ENCODE measurements around the gene NSG1. TPM values are rescaled to one million over a fixed set of nuclear protein-coding genes. Genes with fewer than 3 reads are reported as not detected.

Gene NSG1
- total RNA-seq, 2 experiments from 2014 or later: 5.6 to 6.6 TPM

DNA sequence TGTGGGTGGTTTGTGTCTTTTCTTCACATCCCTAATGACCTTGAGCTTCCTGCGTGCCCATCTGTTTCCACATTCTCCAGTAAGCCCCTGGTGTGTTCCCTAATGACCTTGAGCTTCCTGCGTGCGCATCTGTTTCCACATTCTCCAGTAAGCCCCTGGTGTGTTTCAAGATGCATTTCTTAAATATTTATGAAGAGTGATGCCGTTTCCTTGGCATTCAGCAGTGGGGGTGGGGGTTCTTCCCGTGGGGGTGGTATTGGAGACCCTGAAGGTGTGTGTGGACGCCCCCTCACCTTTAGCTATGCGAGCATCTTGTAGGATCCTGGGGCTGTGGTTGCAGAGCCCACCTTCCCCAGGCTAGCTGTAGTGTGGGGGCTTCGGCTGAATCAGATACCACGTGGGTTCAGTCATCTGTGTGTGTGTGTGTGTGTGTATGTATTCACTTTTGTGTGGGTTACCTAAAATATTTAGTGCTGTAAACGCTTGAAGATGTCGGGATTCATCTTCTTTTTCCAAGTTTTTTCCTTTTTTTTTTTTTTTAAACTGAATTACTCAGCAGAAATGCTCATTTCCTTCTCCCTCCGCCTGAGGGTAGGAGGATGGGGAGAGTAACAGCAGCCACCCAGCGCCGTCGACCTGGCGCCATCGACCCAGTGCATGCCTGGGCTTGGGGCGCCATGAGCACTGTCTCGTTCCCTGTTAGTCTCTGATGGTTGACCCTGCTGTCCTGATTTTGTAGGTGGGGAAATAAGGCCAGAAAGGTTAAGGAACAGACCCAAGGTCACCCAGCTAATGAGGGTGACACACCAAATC lies 9.9 kb downstream of the NSG1 start:
- Mint-ChIP-seq H3K27me3 (no peaks in the 10 kb centered on the region), H3K9me3 (no peaks in the 10 kb centered on the region), H3K4me1 (ENCODE audit: low read depth) (peaks cover 6% of the 10 kb centered on the region), H3K4me3 (no peak overlapping the region), H3K36me3 (ENCODE audit: low read depth) (peaks cover 9% of the 10 kb centered on the region), H3K27ac (no peak overlapping the region)
- TF ChIP-seq, protein P1, sequence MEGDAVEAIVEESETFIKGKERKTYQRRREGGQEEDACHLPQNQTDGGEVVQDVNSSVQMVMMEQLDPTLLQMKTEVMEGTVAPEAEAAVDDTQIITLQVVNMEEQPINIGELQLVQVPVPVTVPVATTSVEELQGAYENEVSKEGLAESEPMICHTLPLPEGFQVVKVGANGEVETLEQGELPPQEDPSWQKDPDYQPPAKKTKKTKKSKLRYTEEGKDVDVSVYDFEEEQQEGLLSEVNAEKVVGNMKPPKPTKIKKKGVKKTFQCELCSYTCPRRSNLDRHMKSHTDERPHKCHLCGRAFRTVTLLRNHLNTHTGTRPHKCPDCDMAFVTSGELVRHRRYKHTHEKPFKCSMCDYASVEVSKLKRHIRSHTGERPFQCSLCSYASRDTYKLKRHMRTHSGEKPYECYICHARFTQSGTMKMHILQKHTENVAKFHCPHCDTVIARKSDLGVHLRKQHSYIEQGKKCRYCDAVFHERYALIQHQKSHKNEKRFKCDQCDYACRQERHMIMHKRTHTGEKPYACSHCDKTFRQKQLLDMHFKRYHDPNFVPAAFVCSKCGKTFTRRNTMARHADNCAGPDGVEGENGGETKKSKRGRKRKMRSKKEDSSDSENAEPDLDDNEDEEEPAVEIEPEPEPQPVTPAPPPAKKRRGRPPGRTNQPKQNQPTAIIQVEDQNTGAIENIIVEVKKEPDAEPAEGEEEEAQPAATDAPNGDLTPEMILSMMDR (IDR thresholded peaks at IDR 0.05): no peak
- ATAC-seq: no peak
- intact Hi-C loops (cut with micrococcal nuclease): no loop called here
- no peak for DNase-seq
- ChIA-PET POLR2A (interaction anchor here (1.5 kb wide), 1 partner anchor 12 kb away, joined by 3 read pairs; no protein-coding TSS in a partner anchor), CTCF (no interaction called here)

DNA sequence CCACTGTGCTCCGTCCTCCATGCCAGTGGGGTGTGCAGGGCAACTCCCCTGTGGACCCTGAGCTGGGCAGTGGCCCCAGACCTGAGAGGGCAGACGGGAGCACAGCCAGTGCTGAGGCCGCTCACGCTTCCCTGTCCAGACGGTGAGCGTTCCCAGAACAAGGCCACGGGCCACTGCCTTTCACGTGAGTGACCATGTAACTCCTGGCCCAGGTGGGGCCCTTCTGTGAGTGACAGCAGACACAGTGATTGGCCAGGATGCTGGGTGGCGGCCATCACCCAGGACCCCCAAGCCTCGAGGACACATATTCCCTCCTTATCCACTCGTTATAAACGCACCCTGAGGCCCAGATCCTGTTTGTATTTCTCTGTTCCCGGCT lies 10.5 kb downstream of the NSG1 start:
- Mint-ChIP-seq H3K36me3 (ENCODE audit: low read depth) (peaks cover 9% of the 10 kb centered on the region), H3K27ac (no peak overlapping the region), H3K4me3 (no peak overlapping the region), H3K27me3 (no peaks in the 10 kb centered on the region), H3K9me3 (no peaks in the 10 kb centered on the region), H3K4me1 (ENCODE audit: low read depth) (peaks cover 6% of the 10 kb centered on the region)
- TF ChIP-seq, protein P1 (IDR thresholded peaks at IDR 0.05): no peak
- ATAC-seq (no peak), DNase-seq (no peak)
- ChIA-PET CTCF (no interaction called here), POLR2A (no interaction called here)
- intact Hi-C loops (cut with micrococcal nuclease): no loop called here

DNA sequence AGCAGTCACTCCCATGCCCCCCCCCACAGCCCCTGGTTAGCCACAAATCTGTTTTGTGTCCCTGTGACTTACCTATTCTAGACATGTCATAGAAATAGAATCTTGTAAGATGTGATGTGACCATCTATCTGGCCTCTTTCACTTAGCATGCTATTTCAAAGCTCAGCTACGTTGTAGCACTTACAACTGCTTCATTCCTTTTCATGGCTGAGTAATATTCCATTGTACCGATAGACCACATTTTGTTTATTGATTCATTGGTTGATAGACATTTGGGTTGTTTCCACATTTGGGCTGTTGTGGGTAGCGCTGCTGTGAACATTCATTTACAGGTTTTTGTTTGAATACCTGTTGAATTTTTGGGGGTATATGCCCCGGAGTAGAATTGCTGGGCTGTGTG lies 11.5 kb downstream of the NSG1 start:
- Mint-ChIP-seq H3K27ac (no peak overlapping the region), H3K9me3 (no peaks in the 10 kb centered on the region), H3K4me3 (no peak overlapping the region), H3K27me3 (no peaks in the 10 kb centered on the region), H3K36me3 (ENCODE audit: low read depth) (peaks cover 9% of the 10 kb centered on the region), H3K4me1 (ENCODE audit: low read depth) (peaks cover 6% of the 10 kb centered on the region)
- TF ChIP-seq, protein P1 (IDR thresholded peaks at IDR 0.05): no peak
- ATAC-seq (no peak), DNase-seq (no peak)
- POLR2A ChIA-PET: no interaction called here
- CTCF ChIA-PET: interaction anchor here (1.0 kb wide), 1 partner anchor 33 kb away, joined by 3 read pairs; no protein-coding TSS in a partner anchor
- intact Hi-C loops (cut with micrococcal nuclease): no loop called here

DNA sequence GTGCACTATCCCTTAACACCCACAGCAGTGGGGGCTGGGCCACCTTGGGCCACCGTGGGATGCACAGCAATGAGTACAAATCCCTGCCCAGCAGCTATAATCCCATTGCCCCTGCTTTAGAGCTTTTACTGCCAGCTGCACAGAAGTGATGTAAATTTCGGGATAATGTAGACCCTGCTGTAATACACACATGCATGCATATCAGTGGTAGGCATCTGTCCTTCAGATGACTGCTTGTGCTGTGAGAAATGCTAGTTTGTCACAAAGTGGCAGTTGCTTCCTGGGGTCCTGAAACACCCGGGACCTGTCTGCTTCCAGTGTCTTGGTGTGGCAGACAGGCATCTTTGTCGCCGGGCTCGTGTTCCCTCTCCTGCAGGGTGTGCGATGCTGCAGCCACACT lies 14.1 kb downstream of the NSG1 start:
- no peak for DNase-seq

DNA sequence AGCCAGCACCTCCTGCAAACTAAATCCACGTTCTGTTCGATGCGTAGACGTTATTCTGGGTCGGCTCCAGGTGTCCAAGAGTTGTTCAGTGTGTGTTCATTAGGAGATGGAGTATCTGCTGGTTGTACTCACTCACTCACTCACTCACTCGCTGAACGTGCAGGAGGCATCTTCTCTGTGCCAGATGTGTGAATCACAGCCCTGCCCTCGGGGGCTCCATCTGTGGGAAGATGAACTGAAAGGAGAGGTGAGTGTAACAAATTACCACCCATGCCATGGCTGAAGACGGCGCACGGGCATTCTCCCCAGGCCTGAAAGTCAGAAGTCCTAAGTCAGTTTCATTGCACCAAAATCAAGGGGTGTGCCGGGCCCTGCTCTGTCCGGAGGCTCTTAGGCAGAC lies 16.1 kb downstream of the NSG1 start:
- POLR2A ChIA-PET: no interaction called here
- intact Hi-C loops (cut with micrococcal nuclease): no loop called here
- H3K36me3 Mint-ChIP-seq (ENCODE audit: low read depth): peaks cover 2% of the 10 kb centered on the region
- TF ChIP-seq, protein P1 (IDR thresholded peaks at IDR 0.05): no peak
- no peaks in the 10 kb centered on the region for H3K4me1 Mint-ChIP-seq (ENCODE audit: low read depth)
- H3K27me3 Mint-ChIP-seq: no peaks in the 10 kb centered on the region
- CTCF ChIA-PET: no interaction called here
- no peak overlapping the region for H3K27ac Mint-ChIP-seq
- no peaks in the 10 kb centered on the region for H3K9me3 Mint-ChIP-seq
- DNase-seq (no peak), ATAC-seq (no peak)
- no peak overlapping the region for H3K4me3 Mint-ChIP-seq

More for the DNA sequence above, 14.1 kb downstream of the NSG1 start:
- H3K27ac Mint-ChIP-seq: no peak overlapping the region
- H3K9me3 Mint-ChIP-seq: no peaks in the 10 kb centered on the region
- ATAC-seq: no peak
- TF ChIP-seq, protein P1 (IDR thresholded peaks at IDR 0.05): no peak
- H3K27me3 Mint-ChIP-seq: no peaks in the 10 kb centered on the region
- H3K4me3 Mint-ChIP-seq: no peak overlapping the region
- intact Hi-C loops (cut with micrococcal nuclease): no loop called here
- CTCF ChIA-PET: no interaction called here
- H3K36me3 Mint-ChIP-seq (ENCODE audit: low read depth): peaks cover 9% of the 10 kb centered on the region
- POLR2A ChIA-PET: no interaction called here
- peaks cover 6% of the 10 kb centered on the region for H3K4me1 Mint-ChIP-seq (ENCODE audit: low read depth)

Measured in activated CD8-positive, alpha-beta T cell treated with anti-CD3 and anti-CD28 coated beads for 36 hours (primary cell).